Measurements from ENCODE around the gene ERMP1. TPM values are rescaled to one million over a fixed set of nuclear protein-coding genes. Genes with fewer than 3 reads are reported as not detected.
"Not testable (repeated sequence)": the region's sequence is repeated elsewhere in the genome, so short reads cannot be mapped to it uniquely, and the experiment has no call there.

Gene ERMP1, protein sequence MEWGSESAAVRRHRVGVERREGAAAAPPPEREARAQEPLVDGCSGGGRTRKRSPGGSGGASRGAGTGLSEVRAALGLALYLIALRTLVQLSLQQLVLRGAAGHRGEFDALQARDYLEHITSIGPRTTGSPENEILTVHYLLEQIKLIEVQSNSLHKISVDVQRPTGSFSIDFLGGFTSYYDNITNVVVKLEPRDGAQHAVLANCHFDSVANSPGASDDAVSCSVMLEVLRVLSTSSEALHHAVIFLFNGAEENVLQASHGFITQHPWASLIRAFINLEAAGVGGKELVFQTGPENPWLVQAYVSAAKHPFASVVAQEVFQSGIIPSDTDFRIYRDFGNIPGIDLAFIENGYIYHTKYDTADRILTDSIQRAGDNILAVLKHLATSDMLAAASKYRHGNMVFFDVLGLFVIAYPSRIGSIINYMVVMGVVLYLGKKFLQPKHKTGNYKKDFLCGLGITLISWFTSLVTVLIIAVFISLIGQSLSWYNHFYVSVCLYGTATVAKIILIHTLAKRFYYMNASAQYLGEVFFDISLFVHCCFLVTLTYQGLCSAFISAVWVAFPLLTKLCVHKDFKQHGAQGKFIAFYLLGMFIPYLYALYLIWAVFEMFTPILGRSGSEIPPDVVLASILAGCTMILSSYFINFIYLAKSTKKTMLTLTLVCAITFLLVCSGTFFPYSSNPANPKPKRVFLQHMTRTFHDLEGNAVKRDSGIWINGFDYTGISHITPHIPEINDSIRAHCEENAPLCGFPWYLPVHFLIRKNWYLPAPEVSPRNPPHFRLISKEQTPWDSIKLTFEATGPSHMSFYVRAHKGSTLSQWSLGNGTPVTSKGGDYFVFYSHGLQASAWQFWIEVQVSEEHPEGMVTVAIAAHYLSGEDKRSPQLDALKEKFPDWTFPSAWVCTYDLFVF
- total RNA-seq (2014; rRNA removed; shearing (Covaris generic)), result 21.7 and 25.2 TPM in 2 replicates

DNA sequence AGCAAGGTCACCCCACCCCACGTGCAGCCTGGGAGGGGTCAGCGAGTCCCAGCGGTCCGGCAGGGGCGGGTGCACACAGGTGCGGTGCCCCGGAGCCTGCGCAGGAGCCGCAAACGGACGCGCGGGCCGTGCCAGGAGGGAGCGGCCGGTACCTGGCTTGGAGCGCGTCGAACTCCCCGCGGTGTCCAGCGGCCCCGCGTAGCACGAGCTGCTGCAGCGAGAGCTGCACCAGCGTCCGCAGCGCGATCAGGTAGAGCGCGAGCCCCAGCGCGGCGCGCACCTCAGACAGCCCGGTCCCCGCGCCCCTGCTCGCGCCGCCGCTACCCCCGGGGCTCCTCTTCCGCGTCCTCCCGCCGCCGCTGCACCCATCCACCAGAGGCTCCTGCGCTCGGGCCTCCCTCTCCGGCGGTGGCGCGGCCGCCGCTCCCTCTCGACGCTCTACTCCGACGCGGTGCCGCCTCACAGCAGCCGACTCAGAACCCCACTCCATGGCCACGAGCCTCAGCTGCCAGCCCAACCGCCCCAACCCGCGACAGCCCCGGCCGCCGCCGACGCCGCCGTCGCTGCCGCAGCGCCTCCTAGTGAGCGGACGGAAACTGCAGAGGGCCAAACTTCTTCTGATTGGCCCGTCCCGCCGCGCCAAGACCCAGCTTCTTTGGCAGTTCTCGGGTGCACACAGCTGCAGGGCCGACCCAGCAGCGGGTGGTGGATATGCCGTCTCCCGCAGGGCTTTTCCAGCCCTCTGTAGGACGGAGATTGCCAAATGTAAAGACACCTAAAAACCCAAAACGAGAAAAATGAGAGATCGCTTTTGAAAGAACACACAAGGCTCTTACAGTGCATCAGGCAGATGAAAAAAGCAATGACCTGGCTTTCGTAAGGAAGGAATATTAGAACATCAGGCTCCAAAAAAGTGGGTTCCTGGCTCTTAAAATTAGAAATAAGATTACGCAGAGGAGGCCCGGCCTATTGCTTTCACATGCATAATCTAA is at the start of gene ERMP1:
TSS of gene ERMP1 (minus strand) at position 580 of the 992 bp plus-strand sequence. CDS start at position 490, 90 bp downstream.
- DNase-seq (ENCODE audit: low read depth), result peak; percentile 81

DNA sequence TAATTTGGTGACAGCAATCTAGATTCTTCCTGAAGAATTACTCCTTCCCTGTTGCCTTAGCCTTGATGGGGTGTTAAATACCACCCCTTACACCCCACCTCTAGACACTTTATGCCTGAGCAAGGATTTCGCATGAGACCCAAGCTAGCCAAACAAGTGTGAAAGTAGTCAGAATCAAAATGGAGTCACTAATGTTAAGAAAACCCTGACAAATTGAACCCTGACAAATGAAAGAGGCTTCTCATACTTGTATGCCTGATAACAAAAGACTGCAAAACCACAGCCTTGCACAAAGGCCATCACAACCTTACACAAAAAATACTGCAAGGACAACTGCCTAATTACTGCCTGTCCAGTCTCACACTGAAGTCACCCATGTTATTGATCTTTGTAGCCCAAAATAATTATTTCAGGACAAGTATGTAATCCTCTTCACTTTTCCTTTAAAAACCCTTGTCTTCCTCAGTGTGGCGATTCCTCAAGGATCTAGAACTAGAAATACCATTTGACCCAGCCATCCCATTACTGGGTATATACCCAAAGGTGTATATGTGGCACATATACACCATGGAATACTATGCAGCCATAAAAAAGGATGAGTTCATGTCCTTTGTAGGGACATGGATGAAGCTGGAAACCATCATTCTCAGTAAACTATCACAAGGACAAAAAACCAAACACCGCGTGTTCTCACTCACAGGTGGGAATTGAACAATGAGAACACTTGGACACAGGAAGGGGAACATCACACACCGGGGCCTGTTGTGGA is 49.5 kb upstream of the ERMP1 start:
- DNase-seq (ENCODE audit: low read depth), result not testable (repeated sequence)

DNA sequence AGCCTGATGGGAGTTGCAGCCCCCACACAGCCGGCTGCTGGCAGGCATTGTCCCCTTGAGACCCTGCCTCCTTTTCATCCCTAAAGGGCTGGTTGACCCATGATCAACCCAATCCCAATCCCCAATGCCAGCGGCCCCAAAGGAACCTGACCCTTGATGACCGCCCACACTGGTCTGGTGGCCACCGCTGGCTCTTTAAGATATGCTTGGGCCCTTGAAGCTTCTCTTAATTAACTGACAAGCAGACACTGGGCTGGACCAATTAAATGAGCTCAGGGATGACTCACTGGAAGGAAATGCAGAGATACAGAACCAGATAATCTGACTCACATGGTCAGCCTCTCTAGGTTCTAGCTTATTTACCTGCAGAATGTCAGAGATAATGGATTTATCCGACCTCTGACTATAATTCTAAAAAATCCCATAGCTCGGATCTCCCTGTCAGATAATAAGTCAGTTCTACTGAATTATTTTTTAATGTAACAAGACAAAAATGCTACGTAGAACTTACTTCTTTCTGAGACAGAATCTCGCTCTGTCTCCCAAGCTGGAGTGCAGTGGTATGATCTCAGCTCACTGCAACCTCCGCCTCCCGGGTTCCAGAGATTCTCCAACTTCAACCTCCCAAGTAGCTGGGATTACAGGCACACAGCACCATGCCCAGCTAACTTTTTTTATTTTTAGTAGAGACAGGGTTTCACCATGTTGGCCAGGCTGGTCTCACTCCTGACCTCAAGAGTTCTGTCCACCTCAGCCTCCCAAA is 46.7 kb upstream of the ERMP1 start:
- DNase-seq (ENCODE audit: low read depth), result peak; percentile 94

DNA sequence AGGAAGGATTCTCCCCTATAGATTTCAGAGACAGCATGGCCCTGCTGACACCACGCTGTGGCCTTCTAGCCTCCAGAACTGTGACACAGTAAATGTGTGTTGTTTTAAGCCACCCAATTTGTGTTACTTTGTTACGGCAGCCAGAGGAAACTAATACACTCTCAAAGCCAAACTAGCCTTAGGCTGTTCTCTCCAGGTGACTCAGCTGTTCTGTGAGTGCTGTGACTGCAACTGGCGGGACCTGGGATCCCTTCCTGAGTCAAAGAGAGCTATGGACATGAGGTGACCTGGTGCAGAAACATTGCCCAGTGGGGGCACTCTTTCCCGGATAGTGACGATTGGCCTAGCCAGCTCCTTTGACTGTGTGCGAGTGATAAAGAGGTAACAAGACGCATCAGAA is 43.8 kb upstream of the ERMP1 start:
- peak; percentile 31 for DNase-seq (ENCODE audit: low read depth)

DNA sequence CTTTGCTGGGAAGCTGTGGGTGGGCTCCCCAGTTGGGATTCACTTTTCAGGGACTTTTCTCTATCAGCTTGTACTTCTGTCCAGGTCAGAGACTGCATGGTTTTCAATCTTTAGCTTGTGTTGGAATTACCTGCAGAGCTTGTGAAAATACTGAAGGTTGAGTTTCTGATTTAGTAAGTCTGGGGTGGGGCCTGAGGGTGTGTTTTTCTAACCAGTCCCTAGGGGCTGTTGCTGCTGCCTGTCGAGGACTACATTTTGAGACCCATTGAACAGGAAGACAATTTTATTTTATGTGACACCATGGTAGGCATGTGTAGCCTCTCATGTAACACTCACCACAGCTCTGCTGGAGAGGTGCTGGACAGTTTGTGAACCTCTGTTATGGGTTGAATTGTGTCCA is 43.1 kb upstream of the ERMP1 start:
- DNase-seq (ENCODE audit: low read depth), result no peak

DNA sequence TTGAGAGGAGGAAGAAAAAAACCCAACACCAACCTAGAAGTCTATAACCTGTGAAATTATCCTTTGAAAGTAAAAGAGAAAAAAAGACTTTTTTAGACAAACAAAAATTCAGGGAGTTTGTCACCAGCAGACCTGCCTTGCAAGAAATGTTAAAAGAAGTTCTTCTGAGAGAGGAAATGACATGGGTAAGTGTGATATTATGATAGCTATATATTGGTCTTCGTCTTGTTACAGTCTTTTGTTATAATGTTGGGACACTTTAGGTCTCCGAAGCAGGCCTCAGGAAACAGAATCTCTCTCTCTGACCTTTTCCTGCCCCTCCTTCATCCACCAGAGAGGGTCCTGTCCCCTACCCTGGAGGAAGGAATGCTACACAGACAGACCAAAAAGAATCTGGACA is 41.1 kb upstream of the ERMP1 start:
- DNase-seq (ENCODE audit: low read depth), result no peak

DNA sequence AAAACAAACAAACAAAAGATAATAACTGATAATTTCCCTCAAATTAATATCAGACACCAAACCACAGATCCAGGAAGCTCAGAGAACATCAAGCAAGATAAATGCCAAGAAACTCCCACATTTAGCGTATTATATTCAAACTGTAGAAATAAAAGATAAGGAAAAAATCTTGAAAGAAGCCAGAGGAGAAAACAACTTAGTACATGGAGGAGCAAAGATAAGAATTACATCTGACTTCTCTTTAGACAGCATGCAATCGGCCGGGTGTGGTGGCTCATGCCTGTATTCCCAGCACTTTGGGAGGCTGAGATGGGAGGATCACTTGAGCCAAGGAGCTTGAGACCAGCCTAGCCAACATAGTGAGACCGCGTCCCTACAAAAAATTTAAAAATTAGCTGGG is 40.5 kb upstream of the ERMP1 start:
- DNase-seq (ENCODE audit: low read depth), result no peak

DNA sequence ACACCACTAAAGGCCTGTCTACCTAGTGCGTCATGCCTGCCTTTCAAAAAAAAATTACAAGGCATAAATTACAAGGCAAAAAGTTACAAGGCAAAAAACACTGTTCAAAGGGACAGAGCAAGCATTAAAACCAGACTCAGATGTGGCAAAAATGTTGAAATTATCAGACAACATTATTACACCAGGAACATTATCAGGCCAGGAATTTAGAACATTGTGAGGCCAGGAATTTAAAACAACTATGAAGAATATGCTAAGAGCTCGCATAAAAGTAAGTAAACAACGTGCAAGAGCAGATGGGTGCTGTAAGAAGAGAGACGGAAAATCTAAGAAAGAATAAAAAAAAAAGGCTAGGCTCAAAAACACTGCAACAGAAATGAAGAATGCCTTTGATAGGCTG is 39.6 kb upstream of the ERMP1 start:
- no peak for DNase-seq (ENCODE audit: low read depth)

DNA sequence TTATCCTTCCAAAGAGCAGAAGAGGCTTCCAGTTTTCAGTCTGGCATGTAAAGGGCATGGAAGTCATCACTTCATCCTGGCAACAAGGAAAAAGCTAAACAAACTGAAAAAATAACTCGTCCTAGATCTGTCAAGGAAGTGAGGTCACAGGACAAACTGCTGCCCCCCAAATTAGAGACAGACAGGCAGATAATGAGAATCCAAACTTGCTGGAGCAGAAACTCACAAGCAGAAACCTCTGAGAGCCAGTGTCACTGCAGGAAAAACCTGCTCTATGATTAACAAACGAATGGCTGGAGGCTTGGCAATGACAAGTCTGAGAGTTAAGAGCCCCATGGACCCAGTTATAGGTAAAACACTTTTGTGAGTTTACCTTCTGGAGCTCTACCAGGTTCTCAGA is 38.9 kb upstream of the ERMP1 start:
- DNase-seq (ENCODE audit: low read depth), result no peak

DNA sequence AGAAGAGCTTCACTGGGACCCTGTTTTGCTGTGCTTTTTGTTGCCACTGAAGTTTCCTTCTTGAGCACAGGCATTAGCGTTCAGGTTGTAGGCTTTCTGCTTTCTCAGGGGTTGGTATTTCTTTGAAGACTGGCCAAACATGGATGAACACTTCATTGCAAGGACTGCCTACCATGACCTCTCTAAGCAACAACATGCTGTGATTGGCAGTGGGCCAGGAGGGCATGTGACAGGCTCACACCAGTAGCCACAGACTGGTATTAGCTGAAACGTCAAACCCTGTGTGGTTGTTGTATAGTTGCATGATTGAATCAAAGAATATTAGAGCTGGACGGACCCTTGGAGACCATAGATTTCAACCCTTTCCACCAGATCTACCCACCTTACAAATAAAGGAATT is 37.8 kb upstream of the ERMP1 start:
- DNase-seq (ENCODE audit: low read depth), result no peak

DNA sequence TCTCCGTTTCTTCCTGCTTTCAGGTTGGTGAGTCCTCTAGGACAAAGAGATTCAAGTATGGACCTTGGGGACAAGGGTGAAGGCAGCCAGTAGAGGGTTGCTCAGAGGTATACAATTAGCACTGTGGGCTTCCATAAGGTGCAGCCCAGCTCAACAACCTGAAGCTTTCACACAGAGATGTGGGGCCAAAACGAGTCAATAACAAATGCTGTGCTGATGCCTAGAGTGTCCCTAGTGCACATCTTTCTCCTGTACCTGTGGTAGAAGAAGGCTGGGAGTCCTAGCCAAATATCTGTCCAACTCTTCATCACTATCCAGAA is 37.1 kb upstream of the ERMP1 start:
- DNase-seq (ENCODE audit: low read depth), result no peak

DNA sequence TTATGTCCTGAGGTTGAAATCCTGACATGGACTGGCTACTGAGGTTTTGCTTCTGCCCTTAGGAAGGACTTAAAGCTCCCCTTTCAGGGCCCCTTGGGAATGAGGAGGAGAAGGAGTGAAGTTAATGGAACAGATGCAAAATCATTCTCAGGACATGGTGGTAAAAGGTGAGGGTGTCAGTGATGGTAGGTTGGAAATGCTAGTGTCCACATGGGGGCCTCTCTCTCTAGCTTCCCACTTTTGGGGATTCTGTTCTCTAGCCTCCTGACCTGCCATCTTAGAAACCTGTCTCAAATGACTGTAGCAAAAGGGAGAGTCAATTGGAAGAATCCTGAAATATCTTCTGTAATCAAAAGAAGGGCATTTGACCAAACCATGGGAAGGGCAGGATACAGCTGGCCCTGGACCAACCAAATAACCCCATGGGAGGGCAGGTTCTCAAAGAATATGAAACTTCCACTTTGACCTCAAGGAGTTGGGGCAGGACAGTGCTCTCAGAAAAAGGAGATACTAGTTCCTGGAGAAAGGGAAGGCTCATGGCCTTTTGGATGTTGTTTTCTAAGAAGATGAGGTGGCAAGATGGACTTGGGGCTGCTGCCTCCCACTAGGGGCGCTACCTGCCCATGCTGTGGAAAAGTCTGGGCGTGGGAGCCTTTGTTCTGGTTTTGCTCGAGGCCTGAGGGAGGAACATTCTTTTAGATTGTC is 36.5 kb upstream of the ERMP1 start:
- no peak for DNase-seq (ENCODE audit: low read depth)

DNA sequence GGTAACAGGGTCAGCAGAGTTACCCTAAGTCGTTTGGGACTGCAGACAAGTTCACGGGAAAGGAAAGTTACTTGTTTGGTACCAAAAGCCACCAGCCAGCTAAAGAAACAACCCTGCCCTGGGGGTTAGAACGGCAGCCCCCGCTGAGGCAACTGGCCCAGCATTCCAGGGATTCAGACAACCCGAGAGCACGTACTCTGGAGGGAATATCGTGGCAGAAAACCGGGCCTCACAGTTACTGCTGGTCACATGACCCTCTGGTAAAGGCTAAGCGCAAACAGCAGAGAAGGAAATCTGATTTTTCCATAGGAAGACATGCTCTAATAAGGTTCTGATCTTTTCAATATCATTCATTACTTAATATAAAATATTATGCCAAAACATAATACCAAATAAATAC is 35.3 kb upstream of the ERMP1 start:
- no peak for DNase-seq (ENCODE audit: low read depth)

DNA sequence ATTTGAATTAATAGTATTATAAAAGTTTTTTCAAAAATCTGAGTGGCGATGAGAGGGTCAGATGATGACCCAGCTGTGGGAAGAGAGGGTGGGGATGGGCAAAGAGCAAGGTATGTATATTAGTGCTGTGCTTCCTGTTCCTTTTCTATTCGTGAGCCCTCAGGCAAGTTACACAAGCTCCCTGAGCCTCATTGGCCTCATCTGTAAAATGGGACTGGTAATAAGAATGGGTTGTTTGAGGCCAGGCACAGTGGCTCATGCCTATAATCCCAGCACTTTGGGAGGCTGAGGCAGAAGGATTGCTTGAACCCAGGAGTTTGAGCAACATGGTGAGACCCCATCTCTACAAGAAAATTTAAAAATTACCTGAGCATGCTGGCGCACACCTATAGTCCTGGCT is 33.8 kb upstream of the ERMP1 start:
- no peak for DNase-seq (ENCODE audit: low read depth)

DNA sequence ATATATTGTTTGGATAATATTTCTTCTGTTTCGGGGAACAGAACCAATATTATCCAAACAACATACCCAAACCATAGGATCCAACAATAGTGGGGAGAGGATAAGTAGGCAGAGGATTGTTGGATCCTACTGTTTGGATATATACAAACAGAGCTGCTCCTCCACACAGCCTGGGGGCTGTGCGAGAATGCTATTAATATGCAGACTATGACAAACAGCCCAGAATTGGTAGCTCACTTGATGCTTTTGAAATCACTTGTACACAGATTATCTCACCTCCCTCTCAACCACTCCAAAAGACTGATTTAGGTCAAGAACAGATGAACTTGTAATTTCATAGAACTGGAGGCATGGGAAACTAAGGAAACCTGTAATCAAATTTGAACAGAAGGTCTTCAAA is 33.4 kb upstream of the ERMP1 start:
- DNase-seq (ENCODE audit: low read depth), result no peak

DNA sequence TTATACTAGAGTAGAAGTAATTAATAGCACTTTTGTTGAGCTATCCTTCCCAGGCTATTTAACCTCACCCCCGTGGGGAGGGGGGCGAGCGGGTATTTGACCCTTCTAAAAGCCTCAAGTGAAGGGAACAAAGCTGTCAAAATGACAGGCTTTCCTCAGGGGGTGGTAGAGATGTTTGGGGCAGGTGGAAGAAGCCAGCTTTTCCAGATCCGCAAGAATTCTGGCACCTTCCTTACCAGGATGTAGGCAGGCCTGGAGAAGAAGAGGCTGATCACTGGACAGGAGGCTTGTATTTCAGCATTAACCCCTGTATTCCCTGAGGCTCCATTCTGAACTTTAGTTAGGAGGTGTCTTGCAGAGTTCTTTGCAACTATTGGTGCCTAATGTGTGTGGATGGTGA is 31.5 kb upstream of the ERMP1 start:
- no peak for DNase-seq (ENCODE audit: low read depth)

DNA sequence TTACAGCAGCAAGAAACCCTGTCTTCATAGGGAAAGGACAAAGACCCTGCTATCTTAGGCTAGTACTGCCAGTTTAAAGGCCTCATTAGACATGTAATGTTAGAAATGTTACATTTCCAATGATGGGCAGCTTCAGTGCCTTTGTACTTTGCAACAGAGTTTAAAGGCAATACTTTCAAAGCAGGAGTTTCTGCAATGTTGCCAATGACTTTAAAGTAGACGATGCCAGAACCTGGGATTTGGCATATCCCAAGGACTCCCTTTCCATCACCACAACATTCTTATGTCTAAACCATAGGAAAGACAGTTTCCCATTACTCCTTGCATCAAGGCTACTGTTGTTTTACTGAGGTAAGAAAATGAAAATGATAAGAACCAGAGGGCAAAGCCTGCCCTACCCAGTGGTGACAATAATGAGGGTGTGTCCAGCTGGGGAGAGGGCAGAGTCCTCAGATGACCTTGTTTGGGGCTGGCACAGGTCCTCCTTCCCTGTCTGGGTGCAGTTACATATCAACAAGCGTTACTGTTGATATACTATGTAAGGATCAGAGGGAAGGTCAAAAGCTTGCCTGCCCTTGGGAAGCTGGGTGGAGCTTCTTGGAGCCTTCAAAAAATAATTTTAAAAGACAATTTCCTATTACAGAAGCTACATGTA is 30.3 kb upstream of the ERMP1 start:
- no peak for DNase-seq (ENCODE audit: low read depth)

DNA sequence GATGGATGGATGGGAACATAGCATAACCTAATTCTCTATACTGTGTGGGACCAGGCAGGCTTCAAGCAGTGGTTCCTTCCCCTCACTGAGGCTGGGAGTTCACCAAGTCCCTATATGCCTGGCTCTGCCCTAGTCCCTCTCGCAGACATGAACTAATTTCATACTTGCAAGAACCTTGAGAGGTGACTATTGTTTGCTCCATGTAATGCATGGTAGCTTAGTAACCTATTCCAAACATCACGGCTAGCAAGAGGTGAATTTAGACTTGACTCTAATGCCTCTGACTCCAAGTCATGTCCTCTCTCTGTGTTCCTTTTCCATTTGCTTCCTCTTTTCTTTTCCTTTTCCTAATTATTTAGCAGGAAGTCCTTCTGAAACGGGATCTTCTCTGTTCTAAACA is 25.9 kb upstream of the ERMP1 start:
- no peak for DNase-seq (ENCODE audit: low read depth)

DNA sequence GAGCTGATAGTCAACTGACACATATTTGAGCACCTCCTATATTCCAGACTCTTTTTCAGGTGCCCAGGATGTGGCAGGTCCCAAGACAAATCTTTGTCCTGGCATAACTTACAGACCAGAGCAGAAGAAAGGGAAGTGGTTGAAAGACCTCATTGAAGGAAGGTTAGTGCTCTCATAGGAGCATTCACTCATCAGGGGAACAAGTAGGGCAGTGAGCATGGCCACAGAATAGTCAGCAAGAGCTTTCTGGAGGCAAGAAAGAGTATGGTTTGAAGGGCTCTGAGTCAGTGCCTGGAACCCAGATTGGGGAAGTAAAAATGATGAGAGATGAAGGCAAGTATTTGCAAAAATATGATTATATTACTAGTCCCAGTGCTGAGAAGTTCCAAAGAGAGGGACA is 25.0 kb upstream of the ERMP1 start:
- no peak for DNase-seq (ENCODE audit: low read depth)

Data from RPMI7951 (cell line).